Thyroid gland (tissue), 4 donors: ENCODE data around the gene LSM3.

Experiments
- CTCF ChIP-seq, 6 experiments: fragments of 200-600 bp in 3 of 6; fragments of 450-650 bp in 3 of 6; sonication (generic) in 3 of 6; IDR thresholded peaks; one replicate each; pipeline ENCODE4 v1.5.1; 2016 to 2019; ENCODE audit warnings: antibody characterized with exemption in 6 of 6, mild to moderate bottlenecking in 2 of 6, inconsistent platforms in 1 of 6, moderate library complexity in 1 of 6
- POLR2A ChIP-seq, 2 donors: fragments of 450-650 bp; IDR thresholded peaks; one replicate each; pipeline ENCODE4 v1.6.1; 2017; ENCODE audit warnings: antibody characterized with exemption in 2 of 2, mild to moderate bottlenecking in 2 of 2, moderate library complexity in 1 of 2

- TF ChIP-seq CTCF (IDR thresholded peaks at IDR 0.05): no peak
- no peak for TF ChIP-seq POLR2A (IDR thresholded peaks at IDR 0.05)
Observed at GRCh38 chr3:14132689-14133088, 45.9 kb upstream of the LSM3 start.
